ENCODE results near the gene IMPA2.

IMPA2 gene

GRCh38 chr18:12059334-12060181 lies 78.3 kb downstream of the IMPA2 start:
- Histone ChIP-seq H3K4me1 (ENCODE audit: insufficient read depth, poor library complexity, severe bottlenecking) (no peaks in the 10 kb centered on the region), H3K4me3 (ENCODE audit: severe bottlenecking) (no peak overlapping the region), H3K27ac (ENCODE audit: poor library complexity, severe bottlenecking) (no peak overlapping the region), H3K9me3 (ENCODE audit: severe bottlenecking) (no peaks in the 10 kb centered on the region), H3K36me3 (ENCODE audit: low read depth) (no peaks in the 10 kb centered on the region), H3K27me3 (ENCODE audit: insufficient read depth, poor library complexity, severe bottlenecking) (no peaks in the 10 kb centered on the region)
- ATAC-seq (ENCODE audit: low read depth) (no peak), DNase-seq (ENCODE audit: low spot score) (no peak)
- TF ChIP-seq CTCF (IDR thresholded peaks at IDR 0.05; ENCODE audit: poor library complexity, severe bottlenecking): no peak

- ATAC-seq (ENCODE audit: low read depth): peak; percentile 38; the same call in 2 of the 3 replicates
- no peaks in the 10 kb centered on the region for H3K36me3 ChIP-seq (ENCODE audit: low read depth)
- no peaks in the 10 kb centered on the region for H3K4me1 ChIP-seq (ENCODE audit: insufficient read depth, poor library complexity, severe bottlenecking)
- no peak overlapping the region for H3K27ac ChIP-seq (ENCODE audit: poor library complexity, severe bottlenecking)
- no peaks in the 10 kb centered on the region for H3K9me3 ChIP-seq (ENCODE audit: severe bottlenecking)
- no peak overlapping the region for H3K4me3 ChIP-seq (ENCODE audit: severe bottlenecking)
- no peaks in the 10 kb centered on the region for H3K27me3 ChIP-seq (ENCODE audit: insufficient read depth, poor library complexity, severe bottlenecking)
- DNase-seq (ENCODE audit: low spot score): no peak
- TF ChIP-seq CTCF (IDR thresholded peaks at IDR 0.05; ENCODE audit: poor library complexity, severe bottlenecking): no peak
Measured at GRCh38 chr18:12060182-12060870, 79.0 kb downstream of the IMPA2 start.

- Histone ChIP-seq H3K27ac (ENCODE audit: poor library complexity, severe bottlenecking) (no peak overlapping the region), H3K36me3 (ENCODE audit: low read depth) (no peaks in the 10 kb centered on the region), H3K4me3 (ENCODE audit: severe bottlenecking) (no peak overlapping the region), H3K4me1 (ENCODE audit: insufficient read depth, poor library complexity, severe bottlenecking) (no peaks in the 10 kb centered on the region), H3K9me3 (ENCODE audit: severe bottlenecking) (no peaks in the 10 kb centered on the region), H3K27me3 (ENCODE audit: insufficient read depth, poor library complexity, severe bottlenecking) (no peaks in the 10 kb centered on the region)
- ATAC-seq (ENCODE audit: low read depth) (no peak), DNase-seq (ENCODE audit: low spot score) (no peak)
- TF ChIP-seq CTCF (IDR thresholded peaks at IDR 0.05; ENCODE audit: poor library complexity, severe bottlenecking): no peak
Measured at GRCh38 chr18:12061685-12062084, 80.4 kb downstream of the IMPA2 start.

GRCh38 chr18:12062974-12063373 lies 81.7 kb downstream of the IMPA2 start:
- no peak overlapping the region for H3K4me3 ChIP-seq (ENCODE audit: severe bottlenecking)

More at GRCh38 chr18:12062974-12063373, 81.7 kb downstream of the IMPA2 start:
- Histone ChIP-seq H3K4me1 (ENCODE audit: insufficient read depth, poor library complexity, severe bottlenecking) (no peaks in the 10 kb centered on the region), H3K9me3 (ENCODE audit: severe bottlenecking) (no peaks in the 10 kb centered on the region), H3K27ac (ENCODE audit: poor library complexity, severe bottlenecking) (no peak overlapping the region), H3K36me3 (ENCODE audit: low read depth) (no peaks in the 10 kb centered on the region), H3K27me3 (ENCODE audit: insufficient read depth, poor library complexity, severe bottlenecking) (no peaks in the 10 kb centered on the region)
- no peak for TF ChIP-seq CTCF (IDR thresholded peaks at IDR 0.05; ENCODE audit: poor library complexity, severe bottlenecking)
- no peak for ATAC-seq (ENCODE audit: low read depth)
- no peak for DNase-seq (ENCODE audit: low spot score)

Measured in RWPE2 (cell line).